ENCODE data around the gene SV2B.

- TF ChIP-seq EZH2 (IDR thresholded peaks at IDR 0.05; ENCODE audit: low read length) (no peak), CTCF (optimal IDR thresholded peaks at IDR 0.05 in 1 of 3, IDR thresholded peaks at IDR 0.05 in 1 of 3, conservative IDR thresholded peaks at IDR 0.05 in 1 of 3; ENCODE audit: extremely low read depth in 1 of 3, insufficient read depth in 2 of 3, low read length in 3 of 3) (no peak)
Measured at GRCh38 chr15:91203619-91204203, 103.7 kb downstream of the SV2B start.
